DOHH2 (cell line): ENCODE data around the gene CNTNAP1.

Experiments used
- H3F3A ChIP-seq: fragments of 200-600 bp; sonication (generic), shearing (Covaris generic); 2 replicates; pipeline ENCODE4 v1.6.0; 2016; ENCODE audit warnings: antibody characterized with exemption, mild to moderate bottlenecking; ENCODE audit not compliant: control insufficient read depth, insufficient read depth
- H3K27ac ChIP-seq: fragments of 200-600 bp; sonication (generic); 2 replicates; pipeline ENCODE4 v1.5.1; 2014; ENCODE audit warnings: low read depth, mild to moderate bottlenecking, low read length, moderate library complexity
- H3K27me3 ChIP-seq: fragments of 200-600 bp; sonication (generic); 2 replicates; pipeline ENCODE4 v1.6.1; 2014; ENCODE audit warnings: mild to moderate bottlenecking, low read length, mixed read lengths; ENCODE audit not compliant: control insufficient read depth
- H3K36me3 ChIP-seq: fragments of 200-600 bp; sonication (generic); 2 replicates; pipeline ENCODE4 v1.6.1; 2014; ENCODE audit warnings: mild to moderate bottlenecking, low read length, moderate library complexity, mixed read lengths; ENCODE audit not compliant: control insufficient read depth
- H3K4me1 ChIP-seq: fragments of 200-600 bp; sonication (generic); 2 replicates; pipeline ENCODE4 v1.6.1; 2014; ENCODE audit warnings: mild to moderate bottlenecking, low read length, mixed read lengths; ENCODE audit not compliant: control insufficient read depth
- H3K4me2 ChIP-seq: fragments of 200-600 bp; sonication (generic); 2 replicates; pipeline ENCODE4 v1.6.0; 2014; ENCODE audit warnings: mild to moderate bottlenecking, low read length, moderate library complexity
- H3K4me3 ChIP-seq: fragments of 200-600 bp; sonication (generic); 2 replicates; pipeline ENCODE4 v1.5.1; 2014; ENCODE audit warnings: mild to moderate bottlenecking, low read length, mixed read lengths
- H3K79me2 ChIP-seq: fragments of 200-600 bp; sonication (generic); 2 replicates; pipeline ENCODE4 v1.6.1; 2014; ENCODE audit warnings: mild to moderate bottlenecking, low read length, mixed read lengths; ENCODE audit not compliant: control insufficient read depth
- H3K9me2 ChIP-seq: fragments of 200-600 bp; sonication (generic); replicated peaks from 2 replicates; pipeline ENCODE4 v1.6.1; 2014; ENCODE audit warnings: mild to moderate bottlenecking, low read length, mixed read lengths; ENCODE audit not compliant: control insufficient read depth
- H3K9me3 ChIP-seq: fragments of 200-600 bp; sonication (generic); 2 replicates; pipeline ENCODE4 v1.6.1; 2014; ENCODE audit warnings: antibody characterized with exemption, low read length, mixed read lengths; ENCODE audit not compliant: control insufficient read depth, insufficient read depth
- H4K20me1 ChIP-seq: fragments of 200-600 bp; sonication (generic); 2 replicates; pipeline ENCODE4 v1.6.0; 2014; ENCODE audit warnings: low read depth, mild to moderate bottlenecking, antibody characterized with exemption, low read length, moderate library complexity; ENCODE audit not compliant: control insufficient read depth, insufficient read depth
- EZH2phosphoT487 ChIP-seq: fragments of 200-600 bp; sonication (generic); IDR thresholded peaks from 2 replicates; pipeline ENCODE4 v1.6.1; 2017; ENCODE audit warnings: borderline replicate concordance, mild to moderate bottlenecking, antibody characterized with exemption, low read length, moderate library complexity, mixed read lengths
- TF ChIP-seq, protein P1 (sequence below): fragments of 200-600 bp; sonication (generic); IDR thresholded peaks from one replicate; pipeline ENCODE4 v1.5.1; 2014; ENCODE audit warnings: antibody characterized with exemption, mild to moderate bottlenecking, low read depth, low read length; ENCODE audit not compliant: poor library complexity, severe bottlenecking

Gene CNTNAP1

GRCh38 chr17:42687707-42688320 is 5.5 kb downstream of the CNTNAP1 start:
- no peaks in the 10 kb centered on the region for H3F3A ChIP-seq
- no peaks in the 10 kb centered on the region for H4K20me1 ChIP-seq
- no peaks in the 10 kb centered on the region for H3K79me2 ChIP-seq
- no peak for TF ChIP-seq EZH2phosphoT487
- TF ChIP-seq, protein P1, sequence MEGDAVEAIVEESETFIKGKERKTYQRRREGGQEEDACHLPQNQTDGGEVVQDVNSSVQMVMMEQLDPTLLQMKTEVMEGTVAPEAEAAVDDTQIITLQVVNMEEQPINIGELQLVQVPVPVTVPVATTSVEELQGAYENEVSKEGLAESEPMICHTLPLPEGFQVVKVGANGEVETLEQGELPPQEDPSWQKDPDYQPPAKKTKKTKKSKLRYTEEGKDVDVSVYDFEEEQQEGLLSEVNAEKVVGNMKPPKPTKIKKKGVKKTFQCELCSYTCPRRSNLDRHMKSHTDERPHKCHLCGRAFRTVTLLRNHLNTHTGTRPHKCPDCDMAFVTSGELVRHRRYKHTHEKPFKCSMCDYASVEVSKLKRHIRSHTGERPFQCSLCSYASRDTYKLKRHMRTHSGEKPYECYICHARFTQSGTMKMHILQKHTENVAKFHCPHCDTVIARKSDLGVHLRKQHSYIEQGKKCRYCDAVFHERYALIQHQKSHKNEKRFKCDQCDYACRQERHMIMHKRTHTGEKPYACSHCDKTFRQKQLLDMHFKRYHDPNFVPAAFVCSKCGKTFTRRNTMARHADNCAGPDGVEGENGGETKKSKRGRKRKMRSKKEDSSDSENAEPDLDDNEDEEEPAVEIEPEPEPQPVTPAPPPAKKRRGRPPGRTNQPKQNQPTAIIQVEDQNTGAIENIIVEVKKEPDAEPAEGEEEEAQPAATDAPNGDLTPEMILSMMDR: no peak
- no peaks in the 10 kb centered on the region for H3K36me3 ChIP-seq
- H3K9me3 ChIP-seq: no peaks in the 10 kb centered on the region
- H3K27ac ChIP-seq: no peak overlapping the region
- peaks cover 7% of the 10 kb centered on the region for H3K27me3 ChIP-seq
- no peak overlapping the region for H3K4me2 ChIP-seq
- H3K4me3 ChIP-seq: no peak overlapping the region
- H3K4me1 ChIP-seq: peaks cover under 1% of the 10 kb centered on the region; the same call in 1 of the 2 replicates
- no peaks in the 10 kb centered on the region for H3K9me2 ChIP-seq

- Histone ChIP-seq H3K27ac (no peak overlapping the region), H3F3A (no peaks in the 10 kb centered on the region), H3K79me2 (no peaks in the 10 kb centered on the region), H3K4me1 (no peaks in the 10 kb centered on the region), H3K9me3 (no peaks in the 10 kb centered on the region), H3K36me3 (no peaks in the 10 kb centered on the region), H4K20me1 (no peaks in the 10 kb centered on the region), H3K27me3 (no peaks in the 10 kb centered on the region), H3K9me2 (no peaks in the 10 kb centered on the region), H3K4me3 (no peak overlapping the region), H3K4me2 (no peak overlapping the region)
- TF ChIP-seq, protein P1: no peak
- TF ChIP-seq EZH2phosphoT487: no peak
Observed at GRCh38 chr17:42690596-42690995, 8.3 kb downstream of the CNTNAP1 start.

- Histone ChIP-seq H3K79me2 (no peaks in the 10 kb centered on the region), H3K27ac (no peak overlapping the region), H3K9me2 (no peaks in the 10 kb centered on the region), H3K9me3 (no peaks in the 10 kb centered on the region), H3F3A (no peaks in the 10 kb centered on the region), H3K4me2 (no peak overlapping the region), H3K36me3 (no peaks in the 10 kb centered on the region), H3K4me1 (no peaks in the 10 kb centered on the region), H3K4me3 (no peak overlapping the region), H3K27me3 (no peaks in the 10 kb centered on the region), H4K20me1 (no peaks in the 10 kb centered on the region)
- TF ChIP-seq, protein P1: no peak
- no peak for TF ChIP-seq EZH2phosphoT487
Observed at GRCh38 chr17:42691021-42691545, 8.8 kb downstream of the CNTNAP1 start.
